GM21529 (cell line): ENCODE results near the gene ANXA6.

ENCODE experiments used
- ATAC-seq: cut with Tn5 transposase; IDR thresholded peaks from one replicate; pipeline ENCODE4 v1.9.1; 2021; ENCODE audit not compliant: unreplicated experiment

The ANXA6 gene

GRCh38 chr5:151130922-151131891 is 26.4 kb downstream of the ANXA6 start:
- ATAC-seq, result no peak

DNA sequence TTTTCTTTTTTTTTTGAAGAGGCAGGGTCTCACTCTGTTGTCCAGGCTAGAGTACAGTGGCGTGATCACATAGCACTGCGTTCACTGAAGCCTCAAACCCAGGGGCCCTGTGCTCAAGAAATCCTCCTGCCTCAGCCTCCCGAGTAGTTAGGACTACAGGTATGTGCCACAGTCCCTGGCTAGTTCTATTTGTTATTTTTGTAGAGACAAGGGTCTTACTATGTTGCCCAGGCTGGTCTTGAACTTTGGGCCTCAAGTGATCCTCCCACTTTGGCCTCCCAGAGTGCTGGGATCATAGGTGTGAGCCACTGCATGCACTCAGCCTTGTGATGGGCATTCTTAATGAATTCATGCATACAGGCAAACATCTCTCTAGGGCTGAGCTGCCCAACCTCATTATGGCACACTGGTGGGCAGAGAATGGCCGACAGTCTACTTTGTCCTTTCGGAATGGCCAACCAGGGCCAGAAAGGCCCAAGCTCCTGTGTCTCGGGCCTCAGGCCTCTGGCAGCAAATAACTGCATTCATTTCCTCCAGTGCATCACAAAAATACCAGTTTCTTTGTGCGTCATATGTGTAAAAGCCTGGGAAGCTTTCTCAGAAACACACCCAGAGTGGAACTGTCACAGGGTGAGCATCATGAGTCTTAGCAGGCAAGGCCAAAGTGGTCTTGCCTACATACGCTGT is 27.2 kb downstream of the ANXA6 start:
- no peak for ATAC-seq

DNA sequence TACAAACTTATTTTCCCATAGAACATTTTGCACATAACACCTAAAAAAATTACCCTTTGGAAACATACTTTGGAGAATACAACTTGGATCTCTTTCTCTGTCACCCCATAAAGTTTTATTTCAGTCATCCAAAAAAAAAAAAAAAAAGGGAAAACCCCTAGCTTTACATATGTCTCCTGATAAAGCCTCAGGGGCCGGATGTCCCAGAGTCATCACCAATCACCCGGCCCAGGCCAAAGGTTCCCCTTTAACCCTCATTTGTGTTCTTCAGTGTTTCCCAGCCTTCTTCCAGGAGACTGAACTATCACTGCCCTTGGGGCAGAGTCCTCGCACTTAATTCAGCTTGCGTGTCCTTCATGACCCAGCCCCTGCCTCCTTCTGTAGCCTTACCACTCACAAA is 28.8 kb downstream of the ANXA6 start:
- ATAC-seq, result no peak

DNA sequence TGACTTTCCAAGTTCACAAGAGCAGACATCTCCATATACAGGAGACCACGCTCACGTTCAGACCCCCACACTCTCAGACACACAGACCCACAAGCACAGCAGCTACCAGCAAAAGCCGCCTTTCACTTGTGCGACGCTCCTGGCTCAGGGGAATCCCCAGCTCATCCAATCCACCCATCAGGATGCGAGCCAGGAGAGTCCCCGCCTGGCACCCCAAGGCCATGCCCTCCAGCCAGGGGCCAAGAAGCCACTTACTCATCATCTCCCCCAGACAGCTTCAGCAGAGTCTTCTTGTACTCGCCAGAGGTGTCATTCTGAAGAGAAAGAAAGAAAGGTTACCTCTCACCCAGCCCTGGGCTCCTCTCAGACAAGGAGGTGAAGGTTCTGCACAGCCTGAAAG is 29.7 kb downstream of the ANXA6 start:
- ATAC-seq, result no peak

DNA sequence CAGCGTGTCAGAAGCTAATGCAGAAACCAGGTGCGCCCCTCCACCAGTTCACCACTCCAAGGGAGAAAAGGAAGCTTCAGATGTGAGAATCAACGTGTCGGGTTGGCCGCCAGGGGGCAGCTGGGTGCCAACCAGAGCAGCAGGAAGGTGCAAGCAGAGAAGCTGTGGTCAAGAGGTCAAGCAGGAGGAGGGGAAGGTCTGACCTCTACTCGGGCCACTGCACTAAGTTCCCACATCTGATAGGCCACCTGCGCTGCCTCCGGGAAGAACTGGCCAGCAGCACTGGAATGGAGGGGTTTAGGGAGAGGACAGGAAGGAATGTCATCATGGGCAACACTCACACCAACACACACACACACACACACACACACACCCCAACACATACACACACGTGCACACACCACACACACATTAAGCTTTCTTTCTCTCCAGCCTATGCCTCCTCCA is 31.4 kb downstream of the ANXA6 start:
- ATAC-seq, result no peak

DNA sequence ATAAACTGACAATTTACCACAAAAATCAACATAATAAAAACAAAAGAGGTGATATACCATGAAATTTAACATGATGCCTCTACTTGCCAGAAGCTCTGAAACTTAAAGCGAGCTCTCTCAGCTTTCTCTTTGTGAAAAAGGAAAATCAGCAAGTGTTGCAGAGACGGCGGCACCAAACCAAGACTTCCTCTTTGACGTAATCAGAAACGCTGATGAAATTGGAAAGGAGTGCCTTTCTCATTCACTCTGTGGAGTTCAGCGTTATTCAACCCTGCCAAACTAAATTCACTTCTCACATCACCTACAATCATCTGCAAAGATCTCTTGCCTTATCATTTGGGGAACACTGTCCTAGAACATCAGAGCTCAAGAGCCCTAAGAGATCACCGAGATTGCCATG is 32.2 kb downstream of the ANXA6 start:
- peak; percentile 28 for ATAC-seq

GRCh38 chr5:151123897-151124751 is 33.5 kb downstream of the ANXA6 start:
- peak; percentile 88 for ATAC-seq

GRCh38 chr5:151122828-151123227 is 34.8 kb downstream of the ANXA6 start:
- ATAC-seq, result no peak

- no peak for ATAC-seq
Measured at GRCh38 chr5:151121665-151122064, 35.9 kb downstream of the ANXA6 start.

DNA sequence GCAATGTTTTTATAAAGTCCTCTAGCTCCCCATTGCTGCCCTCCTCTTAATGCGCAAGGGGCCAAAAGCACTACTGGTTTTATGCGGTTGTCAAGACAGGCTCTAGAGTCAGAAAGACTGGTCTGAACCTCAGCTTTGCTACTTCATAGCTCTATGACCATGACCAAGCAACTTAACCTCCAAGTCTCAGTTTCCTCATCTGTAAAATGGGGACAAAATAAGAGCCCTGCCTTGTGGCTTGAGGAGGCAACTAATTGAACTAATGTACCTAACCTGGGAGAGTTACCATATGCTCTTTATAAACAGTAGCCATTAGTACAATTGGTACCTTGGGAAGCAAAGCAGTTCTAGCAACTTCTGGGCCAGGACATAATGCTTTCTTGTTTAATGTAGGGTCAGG is 36.5 kb downstream of the ANXA6 start:
- no peak for ATAC-seq

GRCh38 chr5:151118913-151119575 is 38.5 kb downstream of the ANXA6 start:
- ATAC-seq, result no peak

DNA sequence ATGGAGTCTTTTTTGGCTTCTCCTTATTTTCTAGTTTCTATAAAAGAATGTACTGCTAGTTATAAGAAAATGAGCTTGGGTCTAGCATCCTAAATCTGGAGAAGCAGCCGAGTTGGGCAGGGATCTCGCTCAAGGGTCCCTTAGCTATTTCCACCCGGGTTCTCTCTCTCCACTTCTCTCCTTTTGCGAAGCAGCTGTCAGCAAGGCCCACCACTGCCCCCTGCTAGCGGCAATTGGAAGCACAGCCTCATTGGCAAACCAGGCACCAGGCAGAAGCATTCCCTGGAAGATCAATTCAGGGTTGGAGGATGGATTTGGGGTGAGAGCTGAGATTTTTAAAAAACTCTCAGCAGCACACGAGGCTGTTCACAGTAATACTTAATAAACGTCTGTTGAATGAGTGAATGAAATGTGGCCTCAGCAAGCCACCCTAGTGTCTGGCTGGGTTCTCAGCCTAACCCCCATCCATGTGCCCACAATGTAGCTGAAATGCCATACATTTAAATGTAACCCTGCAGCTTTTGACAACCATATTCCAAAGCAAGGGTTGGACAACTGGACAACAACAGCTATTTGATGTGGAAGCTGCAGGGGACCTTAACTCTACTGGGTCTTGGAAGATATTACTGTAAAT is 42.2 kb downstream of the ANXA6 start:
- ATAC-seq, result peak; percentile 39

GRCh38 chr5:151113651-151114050 is 43.9 kb downstream of the ANXA6 start:
- ATAC-seq, result no peak

- peak; percentile 50 for ATAC-seq
Measured at GRCh38 chr5:151110992-151111391, 46.6 kb downstream of the ANXA6 start.

DNA sequence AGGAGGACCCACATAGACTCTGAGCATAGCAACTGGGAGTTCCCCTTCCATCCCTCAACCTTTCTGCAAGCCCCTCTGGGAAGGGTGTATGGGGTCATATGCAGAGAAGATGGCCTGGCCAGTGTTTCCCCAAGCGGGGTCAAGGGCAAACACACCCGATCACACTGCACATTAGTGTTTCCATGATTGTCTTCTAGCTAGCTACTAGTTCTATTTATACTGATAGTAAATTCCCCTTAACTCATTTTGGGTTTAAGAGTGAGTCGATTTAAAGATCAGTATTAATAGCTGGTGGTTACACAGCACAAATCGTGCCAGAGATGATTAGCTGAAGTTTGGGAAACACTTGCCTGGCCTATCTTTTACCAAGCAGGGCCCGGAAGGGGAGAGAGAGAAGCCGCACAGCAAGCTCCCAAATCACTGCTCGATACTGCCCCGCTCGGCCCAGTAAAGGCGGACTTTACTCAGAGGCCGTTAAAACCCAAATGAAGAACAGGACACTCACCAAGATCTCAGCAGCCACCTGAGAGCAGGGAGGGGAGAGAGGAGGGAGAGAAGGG is 47.4 kb downstream of the ANXA6 start:
- ATAC-seq, result no peak

- ATAC-seq, result no peak
Measured at GRCh38 chr5:151108566-151108965, 49.0 kb downstream of the ANXA6 start.

- ATAC-seq, result no peak
Measured at GRCh38 chr5:151107738-151108520, 49.6 kb downstream of the ANXA6 start.

GRCh38 chr5:151107084-151107483 is 50.5 kb downstream of the ANXA6 start:
- no peak for ATAC-seq

GRCh38 chr5:151106509-151106908 is 51.1 kb downstream of the ANXA6 start:
- no peak for ATAC-seq
